H1 (cell line): ENCODE data around the gene SV2C. TPM values are rescaled to one million over a fixed set of nuclear protein-coding genes. Genes with fewer than 3 reads are reported as not detected.
A peak's percentile ranks its signal among the peaks of the same experiment; 100 is the strongest.

Source experiments
- ASH2L ChIP-seq: fragments of 200-600, 300-600 bp; sonication (generic); IDR thresholded peaks from one replicate; pipeline ENCODE4 v1.7.1; 2017; ENCODE audit warnings: low read length
- E2F6 ChIP-seq: IDR thresholded peaks from 2 replicates; pipeline ENCODE4 v1.6.1; 2012; ENCODE audit warnings: inconsistent platforms
- JUND ChIP-seq: IDR thresholded peaks from 2 replicates; pipeline ENCODE4 v1.6.1; 2011; ENCODE audit warnings: mild to moderate bottlenecking, improper control_type of control experiment, low read length
- MAFK ChIP-seq: IDR thresholded peaks from 2 replicates; pipeline ENCODE4 v1.6.1; 2012; ENCODE audit warnings: low read depth, mild to moderate bottlenecking, improper control_type of control experiment, low read length
- POU5F1 ChIP-seq: IDR thresholded peaks from 2 replicates; pipeline ENCODE4 v1.6.1; 2011; ENCODE audit warnings: low read depth, mild to moderate bottlenecking, low read length, moderate library complexity
- SAP30 ChIP-seq: fragments of 300-600 bp; sonication (generic); IDR thresholded peaks from 2 replicates; pipeline ENCODE4 v1.7.1; 2012; ENCODE audit warnings: low read length, moderate library complexity, mild to moderate bottlenecking, inconsistent platforms; ENCODE audit not compliant: insufficient read depth, insufficient replicate concordance
- SIRT6 ChIP-seq: IDR thresholded peaks from one replicate; pipeline ENCODE4 v1.7.1; 2012; ENCODE audit warnings: low read length, inconsistent platforms
- TBP ChIP-seq: IDR thresholded peaks from 2 replicates; pipeline ENCODE4 v1.6.1; 2011; ENCODE audit warnings: low read depth, low read length, improper control_type of control experiment
- polyA plus RNA-seq, 7 experiments: library from polyadenylated mRNA; depleted of rRNA in 3 of 7; stranded (reverse) in 5 of 7; unstranded in 2 of 7; fragments of >200 nt in 5 of 7; fragments of 200-250 nt in 2 of 7; gene quantifications; 1 replicate in 5 of 7; 2 replicates in 1 of 7; 4 replicates in 1 of 7; pipeline versions ENCODE4 v1.2.1 to v1.2.3, GENCODE V29; 2011 to 2013; ENCODE audit warnings: missing spikeins in 2 of 7, mixed read lengths in 2 of 7
- small RNA-seq: library from polyadenylated mRNA; stranded (forward); fragments of <200 nt; extraction: miRNeasy Mini kit (QIAGEN cat#:217004); gene quantifications from one replicate; pipeline ENCODE3, GENCODE V24; 2013; ENCODE audit not compliant: insufficient read depth
- total RNA-seq: library from RNA; stranded (reverse); fragmentation: NEBNext Ultra II Directional; extraction: Animal tissue kit (Norgen Biotek cat#: 25700); gene quantifications from 2 replicates; pipeline ENCODE4 v1.2.1, GENCODE V29; 2021

The SV2C gene
- total and polyA plus RNA-seq, 2 of the 8 experiments (the other 6 are each of a cell fraction or from before 2014, with no cell fraction given): 0.08 to 0.24 TPM

- TF ChIP-seq MAFK (no peak), SAP30 (peak; percentile 16), ASH2L (peak; percentile 74), JUND (peak; percentile 37; the same call in 1 of the 2 replicates), SIRT6 (no peak), TBP (no peak), POU5F1 (no peak), E2F6 (no peak)
Measured at GRCh38 chr5:76402886-76403765, 319.9 kb downstream of the SV2C start, which contains the start of gene IQGAP2 (continued).

Small RNA genes within 50 kb of the gene (small RNA-seq; reads per million reads assigned to genes)
- gene AC113404.2 (not detected), gene RNA5SP186 (not detected)
